GM21786 (cell line): ENCODE measurements around the gene PEX11B.
"Not testable (repeated sequence)": the region's sequence is repeated elsewhere in the genome, so short reads cannot be mapped to it uniquely, and the experiment has no call there.

ENCODE experiments used
- ATAC-seq: cut with Tn5 transposase; IDR thresholded peaks from one replicate; pipeline ENCODE4 v1.9.1; 2021; ENCODE audit not compliant: unreplicated experiment

The PEX11B gene

GRCh38 chr1:145953861-145954260 is 35.3 kb upstream of the PEX11B start:
- ATAC-seq = no peak

- no peak for ATAC-seq
Measured at GRCh38 chr1:145952903-145953302, 34.4 kb upstream of the PEX11B start.

- no peak for ATAC-seq
Measured at GRCh38 chr1:145951526-145951925, 33.0 kb upstream of the PEX11B start.

- ATAC-seq = no peak
Measured at GRCh38 chr1:145949219-145949618, 30.7 kb upstream of the PEX11B start.

- no peak for ATAC-seq
Measured at GRCh38 chr1:145947551-145947950, 29.0 kb upstream of the PEX11B start.

- no peak for ATAC-seq
Measured at GRCh38 chr1:145946477-145946986, 28.0 kb upstream of the PEX11B start.

- ATAC-seq = no peak
Measured at GRCh38 chr1:145944532-145944931, 26.0 kb upstream of the PEX11B start.

GRCh38 chr1:145942871-145943270 is 24.4 kb upstream of the PEX11B start:
- no peak for ATAC-seq

GRCh38 chr1:145942405-145942804 is 23.9 kb upstream of the PEX11B start:
- no peak for ATAC-seq

GRCh38 chr1:145937436-145937835 is 18.9 kb upstream of the PEX11B start:
- no peak for ATAC-seq

- ATAC-seq = no peak
Measured at GRCh38 chr1:145936247-145936646, 17.7 kb upstream of the PEX11B start.

- ATAC-seq = no peak
Measured at GRCh38 chr1:145935708-145936107, 17.2 kb upstream of the PEX11B start.

GRCh38 chr1:145932522-145933009 is 14.0 kb upstream of the PEX11B start:
- ATAC-seq = not testable (repeated sequence)

GRCh38 chr1:145927916-145928643 is 9.6 kb upstream of the PEX11B start:
- ATAC-seq = no peak

- peak; percentile 98 for ATAC-seq
Measured at GRCh38 chr1:145927063-145927886, 8.8 kb upstream of the PEX11B start, which contains the start of gene RBM8A. TSS of gene RBM8A (minus strand) at chr1:145927484. CDS start at chr1:145927426, 58 bp downstream.

GRCh38 chr1:145926686-145927062 is 8.2 kb upstream of the PEX11B start:
- ATAC-seq = no peak

GRCh38 chr1:145922266-145922665 is 3.7 kb upstream of the PEX11B start:
- ATAC-seq = no peak

- not testable (repeated sequence) for ATAC-seq
Measured at GRCh38 chr1:145920297-145920696, 1.8 kb upstream of the PEX11B start.

- ATAC-seq = peak; percentile 82
Measured at GRCh38 chr1:145918992-145919939, 749 bp upstream of the PEX11B start.

- ATAC-seq = no peak
Measured at GRCh38 chr1:145917595-145917994, 922 bp downstream of the PEX11B start.

- ATAC-seq = no peak
Measured at GRCh38 chr1:145916745-145917144, 1.8 kb downstream of the PEX11B start.
